HepG2 (cell line): ENCODE results near the gene GALNT11. TPM values are rescaled to one million over a fixed set of nuclear protein-coding genes. Genes with fewer than 3 reads are reported as not detected.

Experiments
- ATAC-seq: fragments of 200-7000 bp; cut with Tn5 transposase; 3 replicates; pipeline ENCODE4 v1.9.1; 2020; ENCODE audit warnings: mild to moderate bottlenecking, moderate library complexity
- BruUV-seq: library from RNA; stranded (reverse); fragments of 400-500 nt; replicated peaks from 2 replicates; lab custom pipeline; 2021; lab: Mats Ljungman, UMichigan
- CTCF ChIA-PET: fragments of 300-600 bp; formaldehyde crosslinking; extraction: SDS; loops from one replicate; lab custom pipeline; 2021; ENCODE audit warnings: low total read pairs, inconsistent platforms, low intra/inter-chr PET ratio; lab: Yijun Ruan, JAX
- POLR2A ChIA-PET: fragments of 350-600 bp; sonication (Branson Sonifier 250); formaldehyde crosslinking; loops from one replicate; lab custom pipeline; 2020; ENCODE audit warnings: antibody characterized with exemption, inconsistent platforms; lab: Yijun Ruan, JAX
- DNase-seq: peaks from one replicate; pipeline ENCODE4 v3.0.0-alpha.2; 2015; ENCODE audit warnings: low spot score
- FAIRE-seq: peaks from 3 replicates; lab custom pipeline; 2011; peaks lifted over from hg19 to GRCh38; lab: Jason Lieb, UNC
- H2AFZ ChIP-seq: one replicate; pipeline ENCODE4 v1.6.1; 2011; ENCODE audit warnings: low read length, inconsistent platforms
- H3K27ac ChIP-seq: fragments of 300-600 bp; 3 replicates; pipeline ENCODE4 v1.8.0; 2011; ENCODE audit warnings: mixed run types, mild to moderate bottlenecking, mixed read lengths, low read length, inconsistent platforms; ENCODE audit not compliant: insufficient read depth; ENCODE audit errors: extremely low read length
- H3K27me3 ChIP-seq, 2 experiments: fragments of 200-600 bp in 1 of 2; 2 replicates in 1 of 2; 3 replicates in 1 of 2; pipeline versions ENCODE4 v1.6.0 to v1.8.0; 2011; ENCODE audit warnings: low read length in 2 of 2, mild to moderate bottlenecking in 2 of 2, moderate library complexity in 2 of 2, inconsistent platforms in 1 of 2; ENCODE audit not compliant: insufficient read depth in 2 of 2, control insufficient read depth in 1 of 2
- H3K36me3 ChIP-seq, 2 experiments: fragments of 200-600 bp in 1 of 2; replicated peaks in 1 of 2; 2 replicates in 1 of 2; 3 replicates in 1 of 2; pipeline versions ENCODE4 v1.5.1 to v1.8.0; 2011; ENCODE audit warnings: low read length in 2 of 2, inconsistent platforms in 1 of 2; ENCODE audit not compliant: insufficient read depth in 2 of 2, control insufficient read depth in 1 of 2
- H3K4me1 ChIP-seq: 2 replicates; pipeline ENCODE4 v1.5.1; 2012; ENCODE audit warnings: low read length, inconsistent platforms; ENCODE audit not compliant: insufficient read depth
- H3K4me2 ChIP-seq: 2 replicates; pipeline ENCODE4 v1.6.0; 2011; ENCODE audit warnings: low read depth, low read length, inconsistent platforms
- H3K4me3 ChIP-seq, 3 experiments: fragments of 200-600 bp in 1 of 3; sonication (generic), shearing (Covaris generic) in 1 of 3; replicated peaks in 1 of 3; 2 replicates each; pipeline ENCODE4 v1.5.1; 2011 to 2016; ENCODE audit warnings: low read length in 3 of 3, inconsistent platforms in 2 of 3, low read depth in 2 of 3, mild to moderate bottlenecking in 2 of 3, control low read depth in 1 of 3, mixed read lengths in 1 of 3; ENCODE audit not compliant: insufficient read depth in 1 of 3
- H3K79me2 ChIP-seq: one replicate; pipeline ENCODE4 v1.6.1; 2011; ENCODE audit warnings: low read length, inconsistent platforms; ENCODE audit not compliant: insufficient read depth
- H3K9ac ChIP-seq: 2 replicates; pipeline ENCODE4 v1.6.0; 2011; ENCODE audit warnings: mild to moderate bottlenecking, low read depth, low read length, inconsistent platforms; ENCODE audit not compliant: insufficient read depth
- H3K9me3 ChIP-seq: 2 replicates; pipeline ENCODE4 v1.5.1; 2012; ENCODE audit warnings: mild to moderate bottlenecking, low read length
- H4K20me1 ChIP-seq: 2 replicates; pipeline ENCODE4 v1.6.0; 2011; ENCODE audit warnings: inconsistent platforms, mild to moderate bottlenecking, low read length, moderate library complexity; ENCODE audit not compliant: insufficient read depth
- CBX5 ChIP-seq: sonication (generic); formaldehyde crosslinking; IDR thresholded peaks from 2 replicates; pipeline ENCODE4 v1.4.0; 2020; ENCODE audit warnings: missing genetic modification reagents, borderline replicate concordance
- DMAP1 ChIP-seq: IDR thresholded peaks from 2 replicates; pipeline ENCODE4 v1.6.1; 2016
- FOXK1 ChIP-seq: sonication (generic); formaldehyde crosslinking; IDR thresholded peaks from 2 replicates; pipeline ENCODE4 v1.4.0; 2020; ENCODE audit warnings: low read depth, missing genetic modification reagents, borderline replicate concordance
- GFI1 ChIP-seq: sonication (generic); formaldehyde crosslinking; IDR thresholded peaks from 2 replicates; pipeline ENCODE4 v1.5.0; 2020; ENCODE audit warnings: missing genetic modification reagents, mild to moderate bottlenecking, borderline replicate concordance
- HES4 ChIP-seq: sonication (generic); formaldehyde crosslinking; IDR thresholded peaks from 2 replicates; pipeline ENCODE4 v1.9.0; 2021; ENCODE audit warnings: mild to moderate bottlenecking, missing genetic modification reagents, borderline replicate concordance
- HHEX ChIP-seq: IDR thresholded peaks from 2 replicates; pipeline ENCODE4 v1.6.1; 2016; ENCODE audit warnings: control low read depth
- IKZF4 ChIP-seq: sonication (generic); formaldehyde crosslinking; IDR thresholded peaks from 2 replicates; pipeline ENCODE4 v1.5.1; 2020; ENCODE audit warnings: borderline replicate concordance, mild to moderate bottlenecking, low read depth, missing genetic modification reagents; ENCODE audit errors: not compliant biosample characterization
- IRX3 ChIP-seq: sonication (generic); formaldehyde crosslinking; IDR thresholded peaks from 2 replicates; pipeline ENCODE4 v1.8.1; 2023; ENCODE audit warnings: mild to moderate bottlenecking, low read depth, missing genetic modification reagents, borderline replicate concordance
- MTF1 ChIP-seq: sonication (generic); formaldehyde crosslinking; IDR thresholded peaks from 2 replicates; pipeline ENCODE4 v1.5.0; 2020; ENCODE audit warnings: missing genetic modification reagents
- PCBP1 ChIP-seq: fragments of 200-400 bp; formaldehyde crosslinking; IDR thresholded peaks from 2 replicates; pipeline ENCODE4 v1.6.1; 2017; ENCODE audit warnings: mild to moderate bottlenecking, low read depth, low read length, borderline replicate concordance
- ZBTB20 ChIP-seq: sonication (generic); formaldehyde crosslinking; IDR thresholded peaks from 2 replicates; pipeline ENCODE4 v1.8.1; 2023; ENCODE audit warnings: missing genetic modification reagents, low read depth, mild to moderate bottlenecking, borderline replicate concordance
- ZFYVE20 ChIP-seq: sonication (generic); formaldehyde crosslinking; IDR thresholded peaks from 2 replicates; pipeline ENCODE4 v1.8.0; 2023; ENCODE audit warnings: low read depth, mild to moderate bottlenecking, moderate library complexity, missing genetic modification reagents, borderline replicate concordance
- ZMYM4 ChIP-seq: sonication (generic); formaldehyde crosslinking; IDR thresholded peaks from 2 replicates; pipeline ENCODE4 v1.8.1; 2023; ENCODE audit warnings: mild to moderate bottlenecking, missing genetic modification reagents
- ZNF234 ChIP-seq: sonication (generic); formaldehyde crosslinking; conservative IDR thresholded peaks from 2 replicates; pipeline ENCODE4 v1.5.1; 2020; ENCODE audit warnings: mild to moderate bottlenecking, missing genetic modification reagents
- ZNF7 ChIP-seq: IDR thresholded peaks from 2 replicates; pipeline ENCODE4 v1.6.1; 2016; ENCODE audit warnings: missing biosample characterization, missing genetic modification reagents
- ZSCAN12 ChIP-seq: sonication (generic); formaldehyde crosslinking; IDR thresholded peaks from 2 replicates; pipeline ENCODE4 v1.9.0; 2021; ENCODE audit warnings: mild to moderate bottlenecking, missing genetic modification reagents
- WGBS: methylation state at CpG from one replicate; pipeline ENCODE4 v1.1.6; 2017; ENCODE audit warnings: low lambda C conversion rate; 5-methylcytosine and 5-hydroxymethylcytosine counted together
- in situ Hi-C: cut with HindIII; loops from 2 replicates; pipeline ENCODE4 v1.10.0; 2017; ENCODE audit warnings: low pct_unique_long_range_greater_than_20kb; ENCODE audit not compliant: extremely low pct_ligation_motif_present
- intact Hi-C: fragments of 100-400 bp; cut with micrococcal nuclease; formaldehyde crosslinking; loops from one replicate; pipeline ENCODE4 v1.10.0; 2022; ENCODE audit not compliant: unreplicated experiment
- polyA plus RNA-seq, 8 experiments: library from polyadenylated mRNA; depleted of rRNA in 3 of 8; stranded (reverse) in 7 of 8; unstranded in 1 of 8; fragments of >200 nt; fragmentation: Illumina TruSeq in 4 of 8; extraction: Trizol in 4 of 8; gene quantifications; 2 replicates each; pipeline versions ENCODE4 v1.2.1 to v1.2.3, GENCODE V29; 2011 to 2016; ENCODE audit warnings: low read depth in 4 of 8, missing spikeins in 1 of 8, mixed read lengths in 1 of 8; ENCODE audit not compliant: insufficient read depth in 1 of 8
- total RNA-seq, 5 experiments: library from RNA; depleted of rRNA; stranded (reverse); fragments of >200 nt; fragmentation: Illumina TruSeq; extraction: Trizol; gene quantifications; 2 replicates each; pipeline ENCODE4 v1.2.3, GENCODE V29; 2016; ENCODE audit warnings: low read depth in 1 of 5
- TF ChIP-seq, protein P1 (sequence below): IDR thresholded peaks from 2 replicates; pipeline ENCODE4 v1.6.1; 2016; ENCODE audit warnings: low read depth, borderline replicate concordance
- TF ChIP-seq, protein P2 (sequence below): sonication (generic); formaldehyde crosslinking; IDR thresholded peaks from 2 replicates; pipeline ENCODE4 v1.5.0; 2020; ENCODE audit warnings: mild to moderate bottlenecking, missing genetic modification reagents, moderate library complexity
- TF ChIP-seq, protein P3 (sequence below): sonication (generic); formaldehyde crosslinking; IDR thresholded peaks from 2 replicates; pipeline ENCODE4 v1.4.0; 2020; ENCODE audit warnings: missing genetic modification reagents, borderline replicate concordance
- TF ChIP-seq, protein P4 (sequence below): sonication (generic); formaldehyde crosslinking; IDR thresholded peaks from 2 replicates; pipeline ENCODE4 v1.5.1; 2020; ENCODE audit warnings: mild to moderate bottlenecking, missing genetic modification reagents, moderate library complexity

Gene GALNT11
- total and polyA plus RNA-seq, 2 of the 13 experiments (the other 11 are each of a cell fraction or from before 2014, with no cell fraction given): 9.3 to 16.3 TPM

DNA sequence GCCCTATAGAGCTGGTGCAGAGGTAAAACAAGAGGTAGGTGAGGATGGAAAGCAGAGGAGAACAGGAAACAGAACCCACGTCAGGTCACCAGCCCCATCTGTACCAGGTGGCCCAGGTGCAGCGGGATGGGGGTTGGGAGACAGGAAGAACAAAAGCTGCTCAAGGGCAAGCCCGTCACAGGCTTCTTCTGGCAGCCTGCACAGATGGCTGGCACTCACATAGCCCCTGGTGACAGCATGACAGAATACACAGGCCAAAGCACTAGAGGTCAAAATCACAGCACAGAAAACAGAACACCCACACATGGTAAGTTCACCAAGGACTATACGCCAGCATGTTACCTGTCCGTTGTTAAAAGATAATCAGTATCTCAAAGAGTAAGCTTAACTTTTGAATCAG is 126.8 kb downstream of the GALNT11 start:
- H3K9ac ChIP-seq: no peak overlapping the region
- H3K4me2 ChIP-seq: no peak overlapping the region
- ChIA-PET POLR2A (no interaction called here), CTCF (no interaction called here)
- peaks cover 22 to 72% of the 10 kb centered on the region in 2 experiments for H3K36me3 ChIP-seq
- BruUV-seq: no TSS peak
- no peak for DNase-seq
- no peak overlapping the region for H3K4me3 ChIP-seq
- no peak for ATAC-seq
- no peak overlapping the region for H3K27ac ChIP-seq
- no peaks in the 10 kb centered on the region for H3K27me3 ChIP-seq
- H2AFZ ChIP-seq: no peak overlapping the region
- H3K79me2 ChIP-seq: no peaks in the 10 kb centered on the region
- no peaks in the 10 kb centered on the region for H3K9me3 ChIP-seq
- WGBS: 96% methylated on average over 5 of the region's 5 CpGs
- in situ Hi-C loops (no loop called here), intact Hi-C loops (no loop called here)
- FAIRE-seq: no peak
- H4K20me1 ChIP-seq: no peaks in the 10 kb centered on the region
- TF ChIP-seq, protein P1, sequence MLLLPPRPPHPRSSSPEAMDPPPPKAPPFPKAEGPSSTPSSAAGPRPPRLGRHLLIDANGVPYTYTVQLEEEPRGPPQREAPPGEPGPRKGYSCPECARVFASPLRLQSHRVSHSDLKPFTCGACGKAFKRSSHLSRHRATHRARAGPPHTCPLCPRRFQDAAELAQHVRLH (CRISPR knock-in tag): no peak
- TF ChIP-seq IKZF4 (CRISPR knock-in tag) (no peak), ZSCAN12 (CRISPR knock-in tag) (no peak), MTF1 (no peak), GFI1 (no peak), CBX5 (CRISPR knock-in tag) (no peak), ZFYVE20 (CRISPR knock-in tag) (no peak), ZBTB20 (no peak), IRX3 (CRISPR knock-in tag) (no peak), HHEX (CRISPR knock-in tag) (no peak), FOXK1 (CRISPR knock-in tag) (no peak), ZMYM4 (CRISPR knock-in tag) (no peak), ZNF7 (CRISPR knock-in tag) (no peak), DMAP1 (no peak), PCBP1 (no peak), ZNF234 (no peak), HES4 (CRISPR knock-in tag) (no peak)
- TF ChIP-seq, protein P2, sequence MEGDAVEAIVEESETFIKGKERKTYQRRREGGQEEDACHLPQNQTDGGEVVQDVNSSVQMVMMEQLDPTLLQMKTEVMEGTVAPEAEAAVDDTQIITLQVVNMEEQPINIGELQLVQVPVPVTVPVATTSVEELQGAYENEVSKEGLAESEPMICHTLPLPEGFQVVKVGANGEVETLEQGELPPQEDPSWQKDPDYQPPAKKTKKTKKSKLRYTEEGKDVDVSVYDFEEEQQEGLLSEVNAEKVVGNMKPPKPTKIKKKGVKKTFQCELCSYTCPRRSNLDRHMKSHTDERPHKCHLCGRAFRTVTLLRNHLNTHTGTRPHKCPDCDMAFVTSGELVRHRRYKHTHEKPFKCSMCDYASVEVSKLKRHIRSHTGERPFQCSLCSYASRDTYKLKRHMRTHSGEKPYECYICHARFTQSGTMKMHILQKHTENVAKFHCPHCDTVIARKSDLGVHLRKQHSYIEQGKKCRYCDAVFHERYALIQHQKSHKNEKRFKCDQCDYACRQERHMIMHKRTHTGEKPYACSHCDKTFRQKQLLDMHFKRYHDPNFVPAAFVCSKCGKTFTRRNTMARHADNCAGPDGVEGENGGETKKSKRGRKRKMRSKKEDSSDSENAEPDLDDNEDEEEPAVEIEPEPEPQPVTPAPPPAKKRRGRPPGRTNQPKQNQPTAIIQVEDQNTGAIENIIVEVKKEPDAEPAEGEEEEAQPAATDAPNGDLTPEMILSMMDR (CRISPR knock-in tag): no peak
- TF ChIP-seq, protein P3, sequence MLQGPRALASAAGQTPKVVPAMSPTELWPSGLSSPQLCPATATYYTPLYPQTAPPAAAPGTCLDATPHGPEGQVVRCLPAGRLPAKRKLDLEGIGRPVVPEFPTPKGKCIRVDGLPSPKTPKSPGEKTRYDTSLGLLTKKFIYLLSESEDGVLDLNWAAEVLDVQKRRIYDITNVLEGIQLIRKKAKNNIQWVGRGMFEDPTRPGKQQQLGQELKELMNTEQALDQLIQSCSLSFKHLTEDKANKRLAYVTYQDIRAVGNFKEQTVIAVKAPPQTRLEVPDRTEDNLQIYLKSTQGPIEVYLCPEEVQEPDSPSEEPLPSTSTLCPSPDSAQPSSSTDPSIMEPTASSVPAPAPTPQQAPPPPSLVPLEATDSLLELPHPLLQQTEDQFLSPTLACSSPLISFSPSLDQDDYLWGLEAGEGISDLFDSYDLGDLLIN: no peak
- TF ChIP-seq, protein P4, sequence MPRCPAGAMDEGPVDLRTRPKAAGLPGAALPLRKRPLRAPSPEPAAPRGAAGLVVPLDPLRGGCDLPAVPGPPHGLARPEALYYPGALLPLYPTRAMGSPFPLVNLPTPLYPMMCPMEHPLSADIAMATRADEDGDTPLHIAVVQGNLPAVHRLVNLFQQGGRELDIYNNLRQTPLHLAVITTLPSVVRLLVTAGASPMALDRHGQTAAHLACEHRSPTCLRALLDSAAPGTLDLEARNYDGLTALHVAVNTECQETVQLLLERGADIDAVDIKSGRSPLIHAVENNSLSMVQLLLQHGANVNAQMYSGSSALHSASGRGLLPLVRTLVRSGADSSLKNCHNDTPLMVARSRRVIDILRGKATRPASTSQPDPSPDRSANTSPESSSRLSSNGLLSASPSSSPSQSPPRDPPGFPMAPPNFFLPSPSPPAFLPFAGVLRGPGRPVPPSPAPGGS (CRISPR knock-in tag): no peak
- H3K4me1 ChIP-seq: no peaks in the 10 kb centered on the region
